NB4 (cell line): ENCODE results near the gene E2F6.

Experiments
- MYC ChIP-seq: IDR thresholded peaks from 2 replicates; pipeline ENCODE4 v1.6.1; 2011; ENCODE audit warnings: low read depth, low read length
- POLR2A ChIP-seq: IDR thresholded peaks from 2 replicates; pipeline ENCODE4 v1.6.1; 2011; ENCODE audit warnings: mild to moderate bottlenecking; ENCODE audit not compliant: insufficient read length; ENCODE audit errors: extremely low read depth
- TF ChIP-seq, protein P1 (sequence below): IDR thresholded peaks from one replicate; pipeline ENCODE4 v1.5.1; 2012; ENCODE audit warnings: low read depth, low read length
- TF ChIP-seq, protein P2 (sequence below): IDR thresholded peaks from 2 replicates; pipeline ENCODE4 v1.6.1; 2011; ENCODE audit warnings: low read depth, low read length

DNA sequence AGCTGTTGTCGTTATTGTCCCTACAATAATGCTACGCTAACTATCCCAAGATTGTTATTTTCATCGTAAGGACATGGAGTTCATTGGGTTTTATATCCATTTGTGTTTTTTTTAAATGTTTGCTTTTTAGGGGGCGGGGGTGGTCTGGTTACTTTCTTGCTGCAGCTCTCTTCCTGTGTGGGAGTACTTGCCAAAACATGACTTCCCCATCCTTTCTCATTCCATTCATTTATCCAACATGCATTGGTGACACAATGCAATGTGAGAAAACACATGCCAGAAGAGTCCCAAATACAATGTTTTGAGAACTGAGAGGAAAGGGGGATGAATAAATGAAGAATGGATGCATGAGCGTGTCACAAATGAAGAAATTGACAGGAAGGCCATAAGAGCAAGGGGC is 55.9 kb downstream of the E2F6 start:
- TF ChIP-seq POLR2A (no peak), MYC (no peak)
- TF ChIP-seq, protein P1, sequence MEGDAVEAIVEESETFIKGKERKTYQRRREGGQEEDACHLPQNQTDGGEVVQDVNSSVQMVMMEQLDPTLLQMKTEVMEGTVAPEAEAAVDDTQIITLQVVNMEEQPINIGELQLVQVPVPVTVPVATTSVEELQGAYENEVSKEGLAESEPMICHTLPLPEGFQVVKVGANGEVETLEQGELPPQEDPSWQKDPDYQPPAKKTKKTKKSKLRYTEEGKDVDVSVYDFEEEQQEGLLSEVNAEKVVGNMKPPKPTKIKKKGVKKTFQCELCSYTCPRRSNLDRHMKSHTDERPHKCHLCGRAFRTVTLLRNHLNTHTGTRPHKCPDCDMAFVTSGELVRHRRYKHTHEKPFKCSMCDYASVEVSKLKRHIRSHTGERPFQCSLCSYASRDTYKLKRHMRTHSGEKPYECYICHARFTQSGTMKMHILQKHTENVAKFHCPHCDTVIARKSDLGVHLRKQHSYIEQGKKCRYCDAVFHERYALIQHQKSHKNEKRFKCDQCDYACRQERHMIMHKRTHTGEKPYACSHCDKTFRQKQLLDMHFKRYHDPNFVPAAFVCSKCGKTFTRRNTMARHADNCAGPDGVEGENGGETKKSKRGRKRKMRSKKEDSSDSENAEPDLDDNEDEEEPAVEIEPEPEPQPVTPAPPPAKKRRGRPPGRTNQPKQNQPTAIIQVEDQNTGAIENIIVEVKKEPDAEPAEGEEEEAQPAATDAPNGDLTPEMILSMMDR = no peak
- TF ChIP-seq, protein P2, sequence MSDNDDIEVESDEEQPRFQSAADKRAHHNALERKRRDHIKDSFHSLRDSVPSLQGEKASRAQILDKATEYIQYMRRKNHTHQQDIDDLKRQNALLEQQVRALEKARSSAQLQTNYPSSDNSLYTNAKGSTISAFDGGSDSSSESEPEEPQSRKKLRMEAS = no peak
